Thyroid gland (tissue), 4 donors: ENCODE measurements around the gene CDH4. TPM values are rescaled to one million over a fixed set of nuclear protein-coding genes. Genes with fewer than 3 reads are reported as not detected.

ENCODE experiments used
- DNase-seq, 2 donors: peaks; one replicate each; pipeline ENCODE4 v3.0.0-alpha.2; 2019
- H3K27ac ChIP-seq, 3 donors: fragments of 200-600 bp; sonication (generic); 1 replicate in 2 of 3; 2 replicates in 1 of 3; pipeline ENCODE4 v1.5.1; 2016 to 2019; ENCODE audit warnings: mild to moderate bottlenecking in 1 of 3, moderate library complexity in 1 of 3
- H3K27me3 ChIP-seq: fragments of 200-600 bp; sonication (generic); one replicate; pipeline ENCODE4 v1.5.1; 2019
- H3K36me3 ChIP-seq, 2 donors: fragments of 200-600 bp; sonication (generic); one replicate each; pipeline ENCODE4 v1.5.1; 2016 to 2019
- H3K4me1 ChIP-seq, 2 donors: fragments of 200-600 bp; sonication (generic); one replicate each; pipeline ENCODE4 v1.5.1; 2017 to 2019
- H3K4me3 ChIP-seq, 3 donors: fragments of 200-600 bp; sonication (generic); replicated peaks in 1 of 3; 1 replicate in 2 of 3; 2 replicates in 1 of 3; pipeline ENCODE4 v1.5.1; 2016; ENCODE audit warnings: mild to moderate bottlenecking in 1 of 3
- H3K9me3 ChIP-seq: fragments of 200-600 bp; sonication (generic); one replicate; pipeline ENCODE4 v1.5.1; 2017
- POLR2A ChIP-seq, 2 donors: fragments of 450-650 bp; IDR thresholded peaks; one replicate each; pipeline ENCODE4 v1.6.1; 2017; ENCODE audit warnings: antibody characterized with exemption in 2 of 2, mild to moderate bottlenecking in 2 of 2, moderate library complexity in 1 of 2
- WGBS, 2 donors: methylation state at CpG; one replicate each; pipeline ENCODE4 v1.1.5; 2017; 5-methylcytosine and 5-hydroxymethylcytosine counted together
- intact Hi-C: fragments of 100-400 bp; cut with DNase I; formaldehyde crosslinking; loops from one replicate; pipeline ENCODE4 v1.15.1; 2023
- total RNA-seq, 4 donors: library from RNA; depleted of rRNA; stranded (reverse); fragments of >200 nt; gene quantifications; one replicate each; pipeline ENCODE4 v1.2.3, GENCODE V29; 2016
- TF ChIP-seq, protein P1 (sequence below), 6 experiments: fragments of 200-600 bp in 3 of 6; fragments of 450-650 bp in 3 of 6; sonication (generic) in 3 of 6; IDR thresholded peaks; one replicate each; pipeline ENCODE4 v1.5.1; 2016 to 2019; ENCODE audit warnings: antibody characterized with exemption in 6 of 6, mild to moderate bottlenecking in 2 of 6, inconsistent platforms in 1 of 6, moderate library complexity in 1 of 6

The CDH4 gene
- total RNA-seq, 4 donors from 2014 or later, result 0.22 to 0.29 (median 0.29) TPM; not detected in 1

DNA sequence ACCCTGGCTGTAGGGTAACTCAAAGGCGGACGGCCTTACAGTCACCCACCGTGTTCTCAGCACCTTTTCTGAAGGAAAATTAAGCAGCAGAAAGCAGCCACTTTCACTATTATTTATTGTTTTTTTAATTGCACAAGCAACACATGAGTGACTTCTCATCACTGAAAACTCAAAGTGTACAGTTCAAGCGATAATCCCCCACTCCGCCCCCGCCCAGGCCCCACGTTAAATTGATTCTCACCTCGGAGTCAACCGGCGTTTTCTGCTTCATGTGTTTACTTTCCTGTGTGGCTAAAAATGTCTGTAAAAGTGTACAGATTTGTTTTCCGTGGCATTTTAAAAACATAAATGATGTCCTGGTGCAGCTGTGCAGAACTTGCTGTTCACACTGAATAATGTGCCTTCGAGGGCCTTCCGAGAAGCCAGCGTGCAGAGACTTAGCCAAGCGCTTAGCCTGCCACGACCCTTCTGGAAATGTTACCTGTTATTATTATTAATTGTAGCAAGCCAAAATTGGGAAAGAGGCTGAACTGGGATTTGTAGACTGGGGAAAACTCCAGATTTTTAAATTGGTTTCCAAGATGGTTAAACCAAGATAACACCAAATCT lies 335.7 kb downstream of the CDH4 start:
- WGBS, 2 donors, result 85% methylated on average over 16 of the region's 16 CpGs
- Histone ChIP-seq H3K27me3 (no peaks in the 10 kb centered on the region), H3K4me1 (no peaks in the 10 kb centered on the region), H3K4me3 (no peak overlapping the region), H3K36me3 (no peaks in the 10 kb centered on the region), H3K27ac (no peak overlapping the region), H3K9me3 (no peaks in the 10 kb centered on the region)
- no peak for TF ChIP-seq POLR2A (IDR thresholded peaks at IDR 0.05)
- TF ChIP-seq, protein P1, sequence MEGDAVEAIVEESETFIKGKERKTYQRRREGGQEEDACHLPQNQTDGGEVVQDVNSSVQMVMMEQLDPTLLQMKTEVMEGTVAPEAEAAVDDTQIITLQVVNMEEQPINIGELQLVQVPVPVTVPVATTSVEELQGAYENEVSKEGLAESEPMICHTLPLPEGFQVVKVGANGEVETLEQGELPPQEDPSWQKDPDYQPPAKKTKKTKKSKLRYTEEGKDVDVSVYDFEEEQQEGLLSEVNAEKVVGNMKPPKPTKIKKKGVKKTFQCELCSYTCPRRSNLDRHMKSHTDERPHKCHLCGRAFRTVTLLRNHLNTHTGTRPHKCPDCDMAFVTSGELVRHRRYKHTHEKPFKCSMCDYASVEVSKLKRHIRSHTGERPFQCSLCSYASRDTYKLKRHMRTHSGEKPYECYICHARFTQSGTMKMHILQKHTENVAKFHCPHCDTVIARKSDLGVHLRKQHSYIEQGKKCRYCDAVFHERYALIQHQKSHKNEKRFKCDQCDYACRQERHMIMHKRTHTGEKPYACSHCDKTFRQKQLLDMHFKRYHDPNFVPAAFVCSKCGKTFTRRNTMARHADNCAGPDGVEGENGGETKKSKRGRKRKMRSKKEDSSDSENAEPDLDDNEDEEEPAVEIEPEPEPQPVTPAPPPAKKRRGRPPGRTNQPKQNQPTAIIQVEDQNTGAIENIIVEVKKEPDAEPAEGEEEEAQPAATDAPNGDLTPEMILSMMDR (IDR thresholded peaks at IDR 0.05), result no peak
- no peak for DNase-seq
- intact Hi-C loops, result no loop called here

DNA sequence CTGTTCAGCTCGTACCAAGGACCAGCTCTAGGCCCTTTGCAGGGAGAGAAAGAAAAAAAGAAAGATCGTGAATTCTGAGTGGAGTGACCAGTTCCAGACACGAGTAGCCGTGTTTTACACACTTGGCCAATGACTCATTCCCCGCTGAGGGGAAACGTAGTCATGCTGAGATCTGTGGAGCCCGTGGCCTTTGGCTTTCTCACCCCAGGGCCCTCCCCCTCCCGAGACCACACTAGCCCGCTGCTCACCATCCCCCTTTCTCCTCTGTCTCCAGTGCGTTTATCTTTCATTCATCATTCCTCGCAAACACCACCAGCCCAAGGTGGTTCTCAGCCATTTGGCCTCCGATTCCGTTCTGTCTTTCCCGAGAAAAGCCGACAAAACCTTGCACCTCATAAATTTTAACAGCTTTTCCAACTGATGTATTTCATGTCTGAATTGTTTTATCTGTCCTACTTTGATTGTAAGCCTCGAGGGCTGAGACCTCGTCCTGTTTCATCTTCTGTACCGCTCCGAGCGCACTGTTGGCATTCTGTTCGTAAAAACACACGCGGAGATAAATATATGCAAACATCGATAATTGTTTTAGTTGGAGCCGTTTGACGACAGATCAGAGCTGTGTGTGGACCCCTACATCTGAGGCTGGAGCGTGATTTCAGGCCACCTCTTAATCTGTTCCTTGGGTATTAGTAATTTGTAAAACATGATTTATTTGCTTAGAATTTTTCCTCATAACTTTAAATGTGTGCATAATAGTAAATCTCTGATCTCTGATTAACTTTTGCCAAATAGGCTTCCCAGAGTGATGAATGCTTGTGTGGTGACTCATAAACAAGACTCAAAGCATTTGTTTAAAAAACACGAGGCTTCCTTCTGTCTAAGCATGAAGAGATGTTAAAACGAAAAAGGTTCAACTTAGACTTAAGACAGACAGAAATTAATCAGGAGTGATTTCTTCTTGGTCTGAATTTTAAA lies 336.6 kb downstream of the CDH4 start:
- H3K27me3 ChIP-seq, result no peaks in the 10 kb centered on the region
- no peak overlapping the region for H3K4me3 ChIP-seq
- H3K27ac ChIP-seq, result no peak overlapping the region
- intact Hi-C loops, result no loop called here
- TF ChIP-seq, protein P1 (IDR thresholded peaks at IDR 0.05), result no peak
- TF ChIP-seq POLR2A (IDR thresholded peaks at IDR 0.05), result no peak
- no peaks in the 10 kb centered on the region for H3K4me1 ChIP-seq
- no peaks in the 10 kb centered on the region for H3K9me3 ChIP-seq
- no peak for DNase-seq
- no peaks in the 10 kb centered on the region for H3K36me3 ChIP-seq
- WGBS, 2 donors, result 46 to 51% methylated on average over 29 of the region's 29 CpGs

DNA sequence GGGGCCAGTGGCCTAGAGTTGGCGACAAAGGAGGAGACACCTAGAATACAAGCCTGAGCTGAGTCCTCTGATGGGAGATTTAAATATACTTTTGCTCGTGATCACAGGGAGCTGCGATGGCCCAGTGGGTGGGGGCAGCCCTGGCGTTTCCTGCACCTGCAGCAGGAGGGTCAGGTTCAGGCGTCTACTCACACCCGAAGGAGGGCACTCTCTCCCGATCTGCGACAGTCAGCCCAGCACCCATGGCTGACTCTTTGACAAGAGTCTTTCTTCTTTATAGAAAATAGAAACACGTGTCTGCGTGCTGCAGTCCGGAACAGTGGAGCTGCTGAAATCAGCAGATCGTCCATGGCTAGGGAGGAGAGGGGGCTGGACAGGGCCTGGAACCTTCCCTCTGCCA lies 338.2 kb downstream of the CDH4 start:
- 64 to 70% methylated on average over 12 of the region's 12 CpGs for WGBS, 2 donors
- H3K27me3 ChIP-seq, result no peaks in the 10 kb centered on the region
- DNase-seq, result no peak
- H3K36me3 ChIP-seq, result no peaks in the 10 kb centered on the region
- no peak overlapping the region for H3K4me3 ChIP-seq
- no peak overlapping the region for H3K27ac ChIP-seq
- no peak for TF ChIP-seq POLR2A (IDR thresholded peaks at IDR 0.05)
- H3K9me3 ChIP-seq, result no peaks in the 10 kb centered on the region
- intact Hi-C loops, result no loop called here
- no peaks in the 10 kb centered on the region for H3K4me1 ChIP-seq

DNA sequence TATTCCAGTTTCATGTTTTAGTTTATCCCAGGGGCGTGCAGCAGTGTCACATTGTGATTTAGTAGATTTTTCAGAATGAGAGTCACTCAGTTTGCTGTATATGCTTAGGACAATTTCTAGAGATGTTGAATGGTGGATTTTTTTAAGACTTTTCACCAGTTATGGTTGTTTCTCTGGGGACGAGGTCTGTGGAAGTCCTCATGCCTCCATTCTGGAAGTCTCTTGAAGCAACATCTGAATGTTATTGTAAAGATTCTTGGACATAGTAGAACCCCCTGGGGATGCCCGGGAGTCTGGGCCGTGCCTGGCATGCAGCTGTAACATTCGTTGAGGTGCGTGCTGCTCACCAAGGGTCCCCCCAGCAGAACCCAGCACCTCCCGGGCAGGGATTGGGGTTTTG lies 341.5 kb downstream of the CDH4 start:
- intact Hi-C loops, result no loop called here
- Histone ChIP-seq H3K36me3 (no peaks in the 10 kb centered on the region), H3K9me3 (no peaks in the 10 kb centered on the region), H3K4me3 (no peak overlapping the region), H3K27me3 (no peaks in the 10 kb centered on the region), H3K27ac (no peak overlapping the region), H3K4me1 (no peaks in the 10 kb centered on the region)
- DNase-seq, result no peak
- no peak for TF ChIP-seq POLR2A (IDR thresholded peaks at IDR 0.05)
- TF ChIP-seq, protein P1 (IDR thresholded peaks at IDR 0.05), result no peak
- WGBS, 2 donors, result 68 to 75% methylated on average over 7 of the region's 7 CpGs

DNA sequence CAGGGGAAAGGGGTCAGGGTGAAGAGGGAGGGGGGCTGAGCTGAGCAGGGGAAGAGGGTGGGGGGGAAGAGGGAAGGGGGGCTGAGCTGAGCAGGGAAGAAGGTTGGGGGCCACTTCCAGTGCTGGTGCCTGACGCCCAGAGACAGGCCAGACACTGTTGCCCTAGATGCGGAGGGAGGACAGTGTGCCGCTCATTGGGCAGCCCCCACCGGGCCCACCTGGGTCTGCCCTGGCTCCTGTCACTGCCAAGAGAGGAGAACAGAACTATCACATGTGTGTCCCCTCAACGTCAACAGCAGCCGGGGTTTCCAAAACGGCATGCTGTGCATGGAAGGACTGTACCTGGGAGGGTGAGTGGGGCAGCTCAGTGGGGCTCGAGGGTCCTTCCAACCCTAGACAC lies 342.1 kb downstream of the CDH4 start:
- intact Hi-C loops, result no loop called here
- Histone ChIP-seq H3K27me3 (no peaks in the 10 kb centered on the region), H3K9me3 (no peaks in the 10 kb centered on the region), H3K36me3 (no peaks in the 10 kb centered on the region), H3K4me1 (no peaks in the 10 kb centered on the region), H3K27ac (no peak overlapping the region), H3K4me3 (no peak overlapping the region)
- TF ChIP-seq, protein P1 (IDR thresholded peaks at IDR 0.05), result no peak
- no peak for TF ChIP-seq POLR2A (IDR thresholded peaks at IDR 0.05)
- DNase-seq, result no peak
- WGBS, 2 donors, result 73 to 78% methylated on average over 5 to 8 of the region's 8 CpGs
